Endothelial cell of umbilical vein (primary cell): Measurements from ENCODE around the gene SPG11. TPM values are rescaled to one million over a fixed set of nuclear protein-coding genes. Genes with fewer than 3 reads are reported as not detected.

Experiments used
- BruUV-seq: library from RNA; stranded (reverse); fragments of 400-500 nt; replicated peaks from 2 replicates; lab custom pipeline; 2021; lab: Mats Ljungman, UMichigan
- CTCF ChIA-PET: fragments of 300-600, 350-600 bp; sonication (Branson Sonifier 250); formaldehyde crosslinking; loops from one replicate; lab custom pipeline; 2021; ENCODE audit warnings: antibody characterized with exemption, inconsistent platforms; lab: Charles Lee
- POLR2A ChIA-PET: fragments of 300-600, 350-600 bp; sonication (Branson Sonifier 250); formaldehyde crosslinking; loops from one replicate; lab custom pipeline; 2021; ENCODE audit warnings: antibody characterized with exemption, inconsistent platforms; lab: Charles Lee
- DNase-seq: peaks from one replicate; pipeline ENCODE4 v3.0.0-alpha.2; 2011; ENCODE audit warnings: low read depth, low spot score
- FAIRE-seq: peaks from 2 replicates; lab custom pipeline; 2011; peaks lifted over from hg19 to GRCh38; lab: Jason Lieb, UNC
- H2AFZ ChIP-seq: 2 replicates; pipeline ENCODE4 v1.6.0; 2012; ENCODE audit warnings: low read depth, low read length, control low read depth, inconsistent platforms
- H3K27ac ChIP-seq: 2 replicates; pipeline ENCODE4 v1.5.1; 2011; ENCODE audit warnings: low read depth, mild to moderate bottlenecking, control low read depth, low read length, moderate library complexity; ENCODE audit not compliant: insufficient read depth
- H3K27me3 ChIP-seq, 2 experiments: 2 replicates each; pipeline versions ENCODE4 v1.6.0 to v1.6.1; 2011; ENCODE audit warnings: low read length in 2 of 2, mixed read lengths in 1 of 2; ENCODE audit not compliant: control insufficient read depth in 2 of 2, insufficient read depth in 2 of 2
- H3K36me3 ChIP-seq, 2 experiments: 2 replicates in 1 of 2; 3 replicates in 1 of 2; pipeline ENCODE4 v1.5.1; 2011; ENCODE audit warnings: low read length in 2 of 2, mild to moderate bottlenecking in 1 of 2, moderate library complexity in 1 of 2; ENCODE audit not compliant: control insufficient read depth in 2 of 2, insufficient read depth in 2 of 2; ENCODE audit errors: extremely low read depth in 1 of 2
- H3K4me1 ChIP-seq: 3 replicates; pipeline ENCODE4 v1.5.1; 2011; ENCODE audit warnings: mild to moderate bottlenecking, low read length; ENCODE audit not compliant: control insufficient read depth, insufficient read depth; ENCODE audit errors: extremely low read depth
- H3K4me2 ChIP-seq: 2 replicates; pipeline ENCODE4 v1.6.1; 2011; ENCODE audit warnings: low read length, control low read depth, mixed read lengths; ENCODE audit not compliant: insufficient read depth
- H3K4me3 ChIP-seq, 3 experiments: fragments of 200-600 bp in 1 of 3; sonication (generic), shearing (Covaris generic) in 1 of 3; replicated peaks in 1 of 3; 2 replicates each; pipeline ENCODE4 v1.5.1; 2011 to 2016; ENCODE audit warnings: control low read depth in 3 of 3, low read length in 3 of 3, mild to moderate bottlenecking in 2 of 3, inconsistent platforms in 1 of 3, low read depth in 1 of 3, moderate library complexity in 1 of 3; ENCODE audit not compliant: insufficient read depth in 1 of 3
- H3K79me2 ChIP-seq: 2 replicates; pipeline ENCODE4 v1.6.0; 2012; ENCODE audit warnings: low read length, inconsistent platforms; ENCODE audit not compliant: control insufficient read depth, insufficient read depth
- H3K9ac ChIP-seq: replicated peaks from 2 replicates; pipeline ENCODE3; 2011; ENCODE audit warnings: low read length, control low read depth; ENCODE audit not compliant: insufficient read depth; ENCODE audit errors: extremely low read depth
- H3K9me1 ChIP-seq: replicated peaks from 3 replicates; pipeline ENCODE4 v1.6.0; 2011; ENCODE audit warnings: mild to moderate bottlenecking, low read length; ENCODE audit not compliant: control insufficient read depth, insufficient read depth; ENCODE audit errors: extremely low read depth
- H3K9me3 ChIP-seq: replicated peaks from 2 replicates; pipeline ENCODE4 v1.5.1; 2012; ENCODE audit warnings: low read length, inconsistent platforms; ENCODE audit not compliant: control insufficient read depth, insufficient read depth
- H4K20me1 ChIP-seq: replicated peaks from 2 replicates; pipeline ENCODE3; 2011; ENCODE audit warnings: mild to moderate bottlenecking, low read length; ENCODE audit not compliant: control insufficient read depth, insufficient read depth; ENCODE audit errors: extremely low read depth
- EZH2 ChIP-seq: IDR thresholded peaks from 2 replicates; pipeline ENCODE4 v1.6.1; 2012; ENCODE audit warnings: borderline replicate concordance, low read depth, mild to moderate bottlenecking, moderate library complexity, low read length, inconsistent platforms; ENCODE audit not compliant: severe bottlenecking
- FOS ChIP-seq: IDR thresholded peaks from 2 replicates; pipeline ENCODE4 v1.6.1; 2011; ENCODE audit warnings: mild to moderate bottlenecking, low read length, moderate library complexity, borderline replicate concordance; ENCODE audit not compliant: insufficient read depth
- GATA2 ChIP-seq: IDR thresholded peaks from 2 replicates; pipeline ENCODE4 v1.7.0; 2011; ENCODE audit warnings: low read depth, mild to moderate bottlenecking, moderate library complexity, mixed read lengths, low read length; ENCODE audit not compliant: insufficient read length, insufficient read depth
- JUN ChIP-seq: IDR thresholded peaks from 2 replicates; pipeline ENCODE4 v1.6.1; 2011; ENCODE audit warnings: borderline replicate concordance, low read depth; ENCODE audit not compliant: insufficient read length, insufficient read depth
- MYC ChIP-seq: IDR thresholded peaks from one replicate; pipeline ENCODE4 v1.6.1; 2011; ENCODE audit warnings: mild to moderate bottlenecking, low read depth, low read length
- POLR2A ChIP-seq: IDR thresholded peaks from 2 replicates; pipeline ENCODE4 v1.6.1; 2012; ENCODE audit warnings: low read depth, mild to moderate bottlenecking, control low read depth, low read length
- POLR2AphosphoS5 ChIP-seq: IDR thresholded peaks from 2 replicates; pipeline ENCODE4 v1.6.1; 2012; ENCODE audit warnings: low read depth, mild to moderate bottlenecking, control low read depth, low read length, moderate library complexity; ENCODE audit not compliant: insufficient read depth
- dilution Hi-C: fragments of 300-500 bp; cut with MboI; formaldehyde crosslinking; loops from one replicate; pipeline ENCODE4 v1.15.0; 2019; ENCODE audit warnings: low sequenced_read_pairs; ENCODE audit not compliant: extremely low pct_ligation_motif_present
- intact Hi-C: fragments of 100-400 bp; cut with micrococcal nuclease; formaldehyde crosslinking; loops from one replicate; pipeline ENCODE4 v1.10.0; 2022
- polyA plus RNA-seq, 4 experiments: library from polyadenylated mRNA; depleted of rRNA in 3 of 4; stranded (reverse) in 3 of 4; unstranded in 1 of 4; fragments of >200 nt; gene quantifications; 2 replicates each; pipeline versions ENCODE4 v1.2.1 to v1.2.3, GENCODE V29; 2011 to 2012; ENCODE audit warnings: missing spikeins in 1 of 4
- total RNA-seq: library from RNA; stranded (reverse); gene quantifications from 2 replicates; pipeline ENCODE4 v1.2.3, GENCODE V29; 2021

The SPG11 gene
- total and polyA plus RNA-seq, 2 donors (not counting 3 experiments of a cell fraction or from before 2014, with no cell fraction given): 30.7 to 53.5 TPM

- DNase-seq (no peak), FAIRE-seq (no peak)
- Histone ChIP-seq H3K9ac (no peak overlapping the region), H3K79me2 (peaks cover 14% of the 10 kb centered on the region), H3K9me1 (no peaks in the 10 kb centered on the region), H3K4me1 (no peaks in the 10 kb centered on the region), H2AFZ (no peak overlapping the region), H3K36me3 (peaks cover 2 to 8% of the 10 kb centered on the region in 2 experiments), H3K27ac (no peak overlapping the region), H3K4me3 (no peak overlapping the region), H3K9me3 (no peaks in the 10 kb centered on the region), H4K20me1 (no peaks in the 10 kb centered on the region), H3K27me3 (no peaks in the 10 kb centered on the region), H3K4me2 (no peak overlapping the region)
- no TSS peak for BruUV-seq
- TF ChIP-seq FOS: no peak
- no peak for TF ChIP-seq POLR2AphosphoS5
- TF ChIP-seq MYC: no peak
- no peak for TF ChIP-seq EZH2
- no peak for TF ChIP-seq GATA2
- no peak for TF ChIP-seq JUN
- dilution Hi-C loops: no loop called here
- CTCF ChIA-PET: interaction anchor here (2.5 kb wide), 1 partner anchor 17 kb away, joined by 10 read pairs; the partner anchor contains the start of gene SPG11
- intact Hi-C loops: no loop called here
- POLR2A ChIA-PET: no interaction called here
Measured at GRCh38 chr15:44647036-44647435, 16.4 kb downstream of the SPG11 start.

DNA sequence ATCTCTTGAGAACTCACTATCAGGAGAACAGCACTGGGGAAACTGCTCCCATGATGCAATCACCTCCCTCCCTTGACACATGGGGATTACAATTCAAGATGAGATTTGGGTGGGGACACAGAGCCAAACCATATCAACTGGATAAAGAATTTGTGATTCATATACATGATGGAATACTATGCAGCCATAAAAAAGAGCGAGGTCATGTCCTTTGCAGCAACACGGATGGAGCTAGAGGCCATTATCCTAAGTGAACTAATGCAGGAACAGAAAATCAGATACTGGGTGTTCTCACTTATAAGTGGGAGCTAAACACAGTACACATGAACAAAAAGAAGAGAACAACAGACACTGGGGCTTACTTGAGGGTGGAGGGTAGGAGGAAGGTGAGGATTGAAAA is 17.0 kb downstream of the SPG11 start:
- dilution Hi-C loops: no loop called here
- DNase-seq: no peak
- Histone ChIP-seq H3K4me1 (no peaks in the 10 kb centered on the region), H3K4me3 (no peak overlapping the region), H3K9me3 (no peaks in the 10 kb centered on the region), H3K9ac (no peak overlapping the region), H3K79me2 (peaks cover 14% of the 10 kb centered on the region), H3K27me3 (no peaks in the 10 kb centered on the region), H3K27ac (no peak overlapping the region), H3K9me1 (no peaks in the 10 kb centered on the region), H3K36me3 (peaks cover 2 to 4% of the 10 kb centered on the region in 2 experiments), H4K20me1 (no peaks in the 10 kb centered on the region), H2AFZ (no peak overlapping the region), H3K4me2 (no peak overlapping the region)
- intact Hi-C loops: no loop called here
- FAIRE-seq: no peak
- TF ChIP-seq POLR2A: no peak
- no peak for TF ChIP-seq GATA2
- CTCF ChIA-PET: interaction anchor here (0.6 kb wide), 1 partner anchor 67 kb away, joined by 3 read pairs; no protein-coding TSS in a partner anchor
- POLR2A ChIA-PET: no interaction called here
- BruUV-seq: no TSS peak
